Measurements from ENCODE around the gene HHATL. TPM values are rescaled to one million over a fixed set of nuclear protein-coding genes. Genes with fewer than 3 reads are reported as not detected.

The HHATL gene
- total and polyA plus RNA-seq, 10 donors = 0.13 to 0.42 TPM; not detected in 8

- Histone ChIP-seq H3K36me3 (peaks cover 0 to 37% (median 2%) of the 10 kb centered on the region in 6 donors), H3K27me3 (replicated peaks in 1 of 7) (peaks cover 0 to 15% (median 0%) of the 10 kb centered on the region in 7 donors), H3K4me1 (peaks cover 17 to 62% (median 39%) of the 10 kb centered on the region in 6 donors), H3K9me3 (no peaks in the 10 kb centered on the region), H3K27ac (peak overlapping the region in 2 of 8 donors; percentile 21 to 90), H3K4me3 (no peak overlapping the region)
- TF ChIP-seq POLR2AphosphoS5 (IDR thresholded peaks at IDR 0.05) = no peak
- TF ChIP-seq POLR2A (IDR thresholded peaks at IDR 0.05) = no peak
- TF ChIP-seq CTCF (IDR thresholded peaks at IDR 0.05 in 8 of 11, conservative IDR thresholded peaks at IDR 0.05 in 3 of 11) = no peak
- WGBS, 5 donors = 91 to 98% (median 94%) methylated on average over 6 to 9 of the region's 9 CpGs
- intact Hi-C loops (cut with DNase I; ENCODE audit: low total_unique reads) = loop anchor here (10.0 kb wide), 1 partner anchor 88 kb away; no protein-coding TSS in a partner anchor
- no peak for DNase-seq
These were observed 45.7 kb downstream of the HHATL start for GRCh38 chr3:42656680-42657610.

- intact Hi-C loops (cut with DNase I; ENCODE audit: low total_unique reads) = loop anchor here (10.0 kb wide), 1 partner anchor 89 kb away; no protein-coding TSS in a partner anchor
- Histone ChIP-seq H3K4me3 (peak overlapping the region in 1 of 8 donors; percentile 86), H3K36me3 (peaks cover 0 to 29% (median 2%) of the 10 kb centered on the region in 6 donors), H3K27me3 (replicated peaks in 1 of 7) (peaks cover 0 to 15% (median 0%) of the 10 kb centered on the region in 7 donors), H3K4me1 (peaks cover 17 to 70% (median 45%) of the 10 kb centered on the region in 6 donors), H3K27ac (peak overlapping the region in 3 of 8 donors; percentile 84 to 90 (median 85)), H3K9me3 (no peaks in the 10 kb centered on the region)
- DNase-seq = no peak
- WGBS, 5 donors = 84 to 93% (median 88%) methylated on average over 6 of the region's 6 CpGs
- TF ChIP-seq POLR2AphosphoS5 (IDR thresholded peaks at IDR 0.05) (no peak), POLR2A (IDR thresholded peaks at IDR 0.05) (no peak), CTCF (IDR thresholded peaks at IDR 0.05 in 8 of 11, conservative IDR thresholded peaks at IDR 0.05 in 3 of 11) (no peak)
These were observed 46.5 kb downstream of the HHATL start for GRCh38 chr3:42655980-42656679.

- no peak for TF ChIP-seq POLR2A (IDR thresholded peaks at IDR 0.05)
- peak; percentile 7 to 53 (median 23) for TF ChIP-seq POLR2AphosphoS5 (IDR thresholded peaks at IDR 0.05)
- Histone ChIP-seq H3K36me3 (peaks cover 0 to 23% (median 2%) of the 10 kb centered on the region in 6 donors), H3K4me1 (peaks cover 17 to 77% (median 45%) of the 10 kb centered on the region in 6 donors), H3K4me3 (peak overlapping the region in 6 of 8 donors; percentile 49 to 86 (median 66)), H3K27ac (peak overlapping the region in 7 of 8 donors; percentile 26 to 90 (median 79)), H3K9me3 (no peaks in the 10 kb centered on the region), H3K27me3 (replicated peaks in 1 of 7) (peaks cover 0 to 15% (median 0%) of the 10 kb centered on the region in 7 donors)
- 20 to 70% (median 58%) methylated on average over 3 to 4 of the region's 4 CpGs for WGBS, 5 donors
- intact Hi-C loops (cut with DNase I; ENCODE audit: low total_unique reads) = loop anchor here (10.0 kb wide), 1 partner anchor 89 kb away; no protein-coding TSS in a partner anchor
- no peak for DNase-seq
These were observed 47.2 kb downstream of the HHATL start for GRCh38 chr3:42655331-42655888.
